Measurements from ENCODE around the gene DCLK1.

GRCh38 chr13:35787937-35788336, 343.2 kb downstream of the DCLK1 start:
- no peak for TF ChIP-seq POLR2A (IDR thresholded peaks at IDR 0.05)
- no peak for TF ChIP-seq CTCF (IDR thresholded peaks at IDR 0.05)

All from uterus (tissue), 2 donors.